Stimulated activated CD4-positive, alpha-beta T cell treated with anti-CD3 and anti-CD28 coated beads, Interleukin-4, amount 100 ng/mL, for 48 hours (primary cell): Measurements from ENCODE around the gene ADARB2.

Source experiments
- DNase-seq, 2 donors: peaks; one replicate each; pipeline ENCODE4 v3.0.0-alpha.2; 2020; ENCODE audit warnings: low read depth in 2 of 2

ADARB2 gene

GRCh38 chr10:1210667-1211066 lies 526.7 kb downstream of the ADARB2 start:
- no peak for DNase-seq

- DNase-seq: no peak
Measured at GRCh38 chr10:1209355-1209979, 527.9 kb downstream of the ADARB2 start.

DNA sequence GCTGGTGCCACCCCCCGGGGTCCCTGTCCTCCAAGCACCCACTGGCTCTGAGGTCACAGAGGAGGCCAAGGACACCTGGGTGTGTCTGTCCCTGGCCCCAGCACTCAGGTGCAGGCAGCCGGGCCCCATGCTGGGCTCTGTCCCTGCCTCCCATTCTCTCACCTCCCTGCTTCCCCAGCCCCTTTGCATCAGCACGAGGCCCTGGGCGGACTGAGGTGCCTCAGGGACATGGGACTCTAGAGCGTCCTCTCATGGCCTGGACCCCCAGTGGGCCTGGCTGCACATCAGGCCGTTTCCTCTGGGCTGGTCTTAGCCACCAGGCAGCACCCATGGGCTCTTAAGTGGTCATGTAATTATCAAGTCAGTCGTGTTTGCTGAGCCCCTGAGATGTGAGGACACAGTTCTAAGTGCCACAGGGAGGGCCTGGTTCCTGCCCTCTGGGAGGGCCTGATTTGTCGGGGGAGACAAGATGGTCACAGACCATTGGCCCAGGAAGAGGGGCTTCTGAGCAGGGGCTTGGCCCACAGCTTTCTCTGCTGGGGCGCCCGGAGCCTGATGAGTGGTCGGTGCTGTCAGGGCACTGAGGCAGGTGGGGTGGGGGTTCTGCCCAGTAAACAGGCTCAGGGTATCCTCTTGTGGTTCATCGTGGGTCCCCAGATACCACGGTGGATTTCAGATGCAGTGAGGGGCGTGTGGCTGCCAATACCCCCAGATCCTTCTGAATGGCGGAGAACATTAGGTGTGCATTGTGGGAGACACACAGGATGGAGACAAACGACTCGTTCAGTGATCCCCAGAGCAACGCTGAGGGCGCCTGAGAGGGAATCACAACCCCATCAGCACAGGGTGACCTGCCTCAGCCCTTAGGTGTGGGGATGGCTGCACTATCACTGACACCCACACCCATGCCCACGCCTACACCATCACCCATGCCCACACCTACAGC lies 528.7 kb downstream of the ADARB2 start:
- no peak for DNase-seq

DNA sequence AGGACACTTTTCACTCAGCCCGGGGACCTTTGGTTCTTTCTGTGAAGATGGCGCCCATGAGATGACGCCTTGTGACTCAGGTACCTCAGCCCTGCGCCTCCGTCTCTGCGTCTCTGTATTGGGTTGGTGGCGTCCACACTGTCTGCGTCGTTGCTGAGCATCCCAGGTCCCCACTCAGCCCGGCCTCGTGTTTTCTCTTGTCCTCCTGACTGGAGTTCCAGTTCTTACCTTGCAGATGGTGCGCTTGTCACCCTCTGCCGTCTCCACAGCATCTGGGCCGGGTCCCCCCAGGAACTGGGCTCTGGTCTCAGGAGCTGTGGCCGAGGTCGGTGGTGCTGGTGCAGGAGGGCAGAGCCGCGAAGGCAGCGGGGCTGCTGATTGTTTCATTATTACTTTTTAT lies 530.7 kb downstream of the ADARB2 start:
- no peak for DNase-seq

GRCh38 chr10:1206101-1206500 lies 531.2 kb downstream of the ADARB2 start:
- DNase-seq: no peak

GRCh38 chr10:1205450-1206030 lies 531.8 kb downstream of the ADARB2 start:
- no peak for DNase-seq

DNA sequence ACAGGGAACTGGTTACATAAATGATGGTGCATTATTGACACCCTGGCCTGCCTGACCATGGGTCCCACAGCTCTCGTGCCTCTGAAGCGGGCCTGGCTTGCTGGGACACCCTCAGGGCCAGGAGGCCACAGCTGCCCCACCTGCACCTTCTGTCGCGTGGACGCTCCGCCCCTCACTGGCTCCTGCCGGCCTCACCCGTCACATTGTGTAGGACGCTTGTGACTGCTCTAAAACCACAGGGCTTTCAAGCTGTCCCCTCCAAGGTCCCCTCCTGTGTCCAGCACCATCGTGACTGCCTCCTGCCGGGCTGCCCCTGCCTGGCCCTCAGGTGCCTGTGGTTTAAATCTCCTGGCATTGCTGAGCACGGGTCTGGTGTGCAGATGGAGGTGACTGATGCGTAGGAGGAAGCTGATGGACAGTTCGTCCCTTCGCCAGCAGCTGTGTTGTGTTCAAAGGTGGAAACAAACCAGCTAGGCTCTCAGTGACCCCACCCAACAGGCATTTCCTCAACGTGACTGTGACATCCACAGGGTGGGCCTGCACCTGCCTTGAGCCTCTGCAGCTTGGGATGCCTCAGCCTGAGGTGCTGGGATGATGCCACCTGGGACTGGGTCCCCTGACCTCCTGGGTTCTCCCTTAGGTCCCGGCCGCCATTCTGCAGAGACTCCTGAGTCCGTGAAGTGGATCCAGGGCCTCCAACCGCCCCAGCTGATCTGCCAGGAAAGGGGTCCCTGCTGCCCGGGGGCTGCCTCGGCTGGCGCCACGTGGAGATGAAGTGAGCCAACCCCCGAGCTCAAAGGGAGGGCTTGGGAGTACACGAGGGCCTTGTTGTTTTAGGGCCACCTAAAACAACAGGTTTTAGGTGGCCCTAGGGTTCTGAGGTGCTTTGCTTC lies 532.6 kb downstream of the ADARB2 start:
- DNase-seq: no peak

GRCh38 chr10:1203704-1204103 lies 533.6 kb downstream of the ADARB2 start:
- DNase-seq: no peak

GRCh38 chr10:1203216-1203615 lies 534.1 kb downstream of the ADARB2 start:
- no peak for DNase-seq

GRCh38 chr10:1202343-1202742 lies 535.0 kb downstream of the ADARB2 start:
- DNase-seq: no peak

- no peak for DNase-seq
Measured at GRCh38 chr10:1200866-1201807, 536.2 kb downstream of the ADARB2 start.

GRCh38 chr10:1199897-1200721 lies 537.2 kb downstream of the ADARB2 start:
- DNase-seq: no peak

- DNase-seq: no peak
Measured at GRCh38 chr10:1199345-1199673, 538.0 kb downstream of the ADARB2 start.

- no peak for DNase-seq
Measured at GRCh38 chr10:1198453-1199344, 538.6 kb downstream of the ADARB2 start.

- DNase-seq: no peak
Measured at GRCh38 chr10:1197384-1197783, 539.9 kb downstream of the ADARB2 start.

- no peak for DNase-seq
Measured at GRCh38 chr10:1196656-1197055, 540.7 kb downstream of the ADARB2 start.

DNA sequence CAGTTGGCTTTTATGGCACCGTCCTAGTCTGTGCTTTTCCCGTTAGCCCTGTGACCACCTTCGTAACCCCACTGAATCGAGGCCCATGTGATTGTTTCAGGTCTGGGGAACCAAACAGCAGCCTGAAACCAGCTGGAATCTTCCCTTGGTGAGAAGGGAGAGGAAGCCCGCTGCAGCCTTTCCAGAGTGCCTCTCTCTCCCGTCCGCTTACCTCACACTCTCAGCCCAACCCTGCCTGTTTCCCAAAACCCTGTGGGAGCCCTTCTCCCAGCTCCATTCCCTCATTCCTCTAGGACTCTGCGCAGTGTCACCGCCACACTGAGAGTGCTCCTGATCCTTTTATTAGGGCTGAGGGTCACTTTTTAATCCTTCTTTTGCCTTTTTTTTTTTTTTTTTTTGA lies 541.5 kb downstream of the ADARB2 start:
- DNase-seq: no peak

DNA sequence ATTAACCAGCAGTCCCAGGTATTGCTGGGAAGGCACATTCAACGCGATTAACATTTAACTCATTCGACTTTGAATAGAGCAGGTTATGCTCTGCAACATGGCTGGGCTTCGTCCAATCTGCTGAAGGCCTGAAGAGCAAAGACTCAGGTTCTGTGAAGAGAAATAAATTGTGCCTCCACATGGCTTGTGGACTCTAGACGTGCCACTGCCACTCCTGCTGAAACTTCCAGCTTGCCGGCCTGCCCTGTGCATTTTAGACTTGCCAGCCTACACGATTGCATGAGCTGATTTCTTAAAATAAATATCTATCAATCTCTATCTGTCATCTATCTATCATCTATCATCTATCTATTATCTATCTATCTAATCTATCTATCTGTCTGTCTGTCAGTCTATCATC lies 543.2 kb downstream of the ADARB2 start:
- DNase-seq: no peak

DNA sequence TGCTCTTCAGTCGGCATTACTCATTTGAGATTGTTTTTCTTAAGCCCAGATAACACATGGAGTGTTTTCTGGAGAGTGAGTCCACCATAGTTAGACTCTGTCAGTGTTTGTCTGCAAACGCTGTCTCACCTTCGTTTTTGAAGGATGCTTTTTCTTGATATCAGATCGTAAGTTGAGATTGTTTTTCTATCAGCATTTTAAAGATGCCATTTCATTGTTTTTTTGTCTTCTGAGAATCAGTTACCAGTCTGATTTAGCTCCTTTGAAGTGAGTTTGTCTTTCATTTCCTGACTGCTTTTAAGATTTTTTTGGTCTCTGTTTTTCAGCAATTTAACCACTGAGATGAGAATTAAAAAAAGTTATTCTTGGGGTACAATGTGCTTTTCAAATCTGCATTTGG lies 543.8 kb downstream of the ADARB2 start:
- no peak for DNase-seq
